WTC11 (cell line): ENCODE measurements around the gene BMPER. TPM values are rescaled to one million over a fixed set of nuclear protein-coding genes. Genes with fewer than 3 reads are reported as not detected.

Experiments used
- ATAC-seq: fragments of 200-7000 bp; cut with Tn5 transposase; 2 replicates; pipeline ENCODE4 v1.10.0; 2021; ENCODE audit warnings: mild to moderate bottlenecking, moderate library complexity
- CTCF ChIA-PET: fragments of 300-600 bp; sonication (Branson Sonifier 250); formaldehyde crosslinking; loops from one replicate; lab custom pipeline; 2021; ENCODE audit warnings: antibody characterized with exemption; lab: Charles Lee
- POLR2A ChIA-PET: fragments of 350-600 bp; sonication (Branson Sonifier 250); formaldehyde crosslinking; loops from one replicate; lab custom pipeline; 2021; ENCODE audit warnings: antibody characterized with exemption; lab: Charles Lee
- DNase-seq: peaks from one replicate; pipeline ENCODE4 v3.0.0; 2021; ENCODE audit warnings: low spot score
- H3K27ac Mint-ChIP-seq: 2 replicates; pipeline ENCODE4 v1.8.0; 2021; ENCODE audit warnings: mixed read lengths
- H3K27me3 Mint-ChIP-seq: 2 replicates; pipeline ENCODE4 v1.8.0; 2021; ENCODE audit warnings: low read depth, mild to moderate bottlenecking, moderate library complexity, mixed read lengths
- H3K36me3 Mint-ChIP-seq: 2 replicates; pipeline ENCODE4 v1.8.0; 2021; ENCODE audit warnings: mixed read lengths
- H3K4me1 Mint-ChIP-seq: 2 replicates; pipeline ENCODE4 v1.8.0; 2022; ENCODE audit warnings: mixed read lengths
- H3K4me3 Mint-ChIP-seq: 2 replicates; pipeline ENCODE4 v1.8.0; 2021; ENCODE audit warnings: mild to moderate bottlenecking, moderate library complexity, mixed read lengths
- H3K9me3 Mint-ChIP-seq: 2 replicates; pipeline ENCODE4 v1.8.0; 2021; ENCODE audit warnings: mixed read lengths
- CBFB ChIP-seq: sonication (generic); formaldehyde crosslinking; IDR thresholded peaks from 2 replicates; pipeline ENCODE4 v1.8.1; 2022; ENCODE audit warnings: mild to moderate bottlenecking, low read depth, missing genetic modification reagents
- EMX1 ChIP-seq: fragments of 250-450 bp; sonication (Bioruptor Pico); IDR thresholded peaks from 2 replicates; pipeline ENCODE4 v1.8.0; 2021; ENCODE audit warnings: mild to moderate bottlenecking
- FOXJ3 ChIP-seq: sonication (generic); formaldehyde crosslinking; IDR thresholded peaks from 2 replicates; pipeline ENCODE4 v1.9.0; 2021; ENCODE audit warnings: missing genetic modification reagents, mild to moderate bottlenecking, borderline replicate concordance
- GRHL2 ChIP-seq: fragments of 250-450 bp; sonication (Bioruptor Pico); IDR thresholded peaks from 2 replicates; pipeline ENCODE4 v1.8.0; 2022; ENCODE audit warnings: mild to moderate bottlenecking, moderate library complexity; ENCODE audit not compliant: insufficient replicate concordance, severe bottlenecking
- KAT7 ChIP-seq: sonication (generic); formaldehyde crosslinking; IDR thresholded peaks from 2 replicates; pipeline ENCODE4 v1.8.1; 2023; ENCODE audit warnings: missing genetic modification reagents, mild to moderate bottlenecking, borderline replicate concordance
- PRRX2 ChIP-seq: fragments of 250-450 bp; sonication (Bioruptor Pico); IDR thresholded peaks from 2 replicates; pipeline ENCODE4 v1.8.0; 2021; ENCODE audit warnings: mild to moderate bottlenecking
- RELA ChIP-seq: sonication (generic); formaldehyde crosslinking; IDR thresholded peaks from 2 replicates; pipeline ENCODE4 v1.8.1; 2022; ENCODE audit warnings: missing genetic modification reagents, mild to moderate bottlenecking, borderline replicate concordance
- SMAD3 ChIP-seq: sonication (generic); formaldehyde crosslinking; IDR thresholded peaks from 2 replicates; pipeline ENCODE4 v1.8.0; 2022; ENCODE audit warnings: missing genetic modification reagents, mild to moderate bottlenecking, borderline replicate concordance
- TEAD4 ChIP-seq: sonication (generic); formaldehyde crosslinking; IDR thresholded peaks from 2 replicates; pipeline ENCODE4 v1.8.0; 2022; ENCODE audit warnings: mild to moderate bottlenecking, missing genetic modification reagents
- ZNF138 ChIP-seq: sonication (generic); formaldehyde crosslinking; conservative IDR thresholded peaks from 2 replicates; pipeline ENCODE4 v1.8.1; 2022; ENCODE audit warnings: mild to moderate bottlenecking, moderate library complexity, missing genetic modification reagents
- ZNF219 ChIP-seq: sonication (generic); formaldehyde crosslinking; IDR thresholded peaks from 2 replicates; pipeline ENCODE4 v1.8.0; 2023; ENCODE audit warnings: missing genetic modification reagents, mild to moderate bottlenecking, borderline replicate concordance
- ZNF317 ChIP-seq: sonication (generic); formaldehyde crosslinking; IDR thresholded peaks from 2 replicates; pipeline ENCODE4 v1.8.1; 2023; ENCODE audit warnings: low read depth, mild to moderate bottlenecking, moderate library complexity, missing genetic modification reagents, borderline replicate concordance
- total RNA-seq: library from RNA; stranded (reverse); gene quantifications from 3 replicates; pipeline ENCODE4 v1.2.3, GENCODE V29; 2021
- TF ChIP-seq, protein P1 (sequence below): sonication (generic); formaldehyde crosslinking; IDR thresholded peaks from 2 replicates; pipeline ENCODE4 v1.8.1; 2023; ENCODE audit warnings: mild to moderate bottlenecking, missing genetic modification reagents, moderate library complexity
- TF ChIP-seq, protein P2 (sequence below): fragments of 200-600 bp; IDR thresholded peaks from 2 replicates; pipeline ENCODE4 v1.8.0; 2022; ENCODE audit warnings: antibody characterized with exemption
- TF ChIP-seq, protein P3 (sequence below): sonication (generic); formaldehyde crosslinking; IDR thresholded peaks from 2 replicates; pipeline ENCODE4 v1.8.1; 2022; ENCODE audit warnings: mild to moderate bottlenecking, missing genetic modification reagents, moderate library complexity, borderline replicate concordance
- TF ChIP-seq, protein P4 (sequence below): sonication (generic); formaldehyde crosslinking; IDR thresholded peaks from 2 replicates; pipeline ENCODE4 v1.8.1; 2023; ENCODE audit warnings: mild to moderate bottlenecking, moderate library complexity, missing genetic modification reagents
- TF ChIP-seq, protein P5 (sequence below): sonication (generic); formaldehyde crosslinking; IDR thresholded peaks from 2 replicates; pipeline ENCODE4 v1.8.0; 2023; ENCODE audit warnings: missing genetic modification reagents, mild to moderate bottlenecking, borderline replicate concordance
- TF ChIP-seq, protein P6 (sequence below): sonication (generic); formaldehyde crosslinking; IDR thresholded peaks from 2 replicates; pipeline ENCODE4 v1.8.0; 2023; ENCODE audit warnings: missing genetic modification reagents
- TF ChIP-seq, protein P7 (sequence below): sonication (generic); formaldehyde crosslinking; conservative IDR thresholded peaks from 2 replicates; pipeline ENCODE4 v1.8.1; 2022; ENCODE audit warnings: mild to moderate bottlenecking, missing genetic modification reagents
- TF ChIP-seq, protein P8 (sequence below): fragments of 250-450 bp; sonication (Bioruptor Pico); IDR thresholded peaks from 2 replicates; pipeline ENCODE4 v1.9.0; 2021; ENCODE audit warnings: mild to moderate bottlenecking

Gene BMPER
- total RNA-seq, 1 experiment from 2014 or later: 1.9 TPM

DNA sequence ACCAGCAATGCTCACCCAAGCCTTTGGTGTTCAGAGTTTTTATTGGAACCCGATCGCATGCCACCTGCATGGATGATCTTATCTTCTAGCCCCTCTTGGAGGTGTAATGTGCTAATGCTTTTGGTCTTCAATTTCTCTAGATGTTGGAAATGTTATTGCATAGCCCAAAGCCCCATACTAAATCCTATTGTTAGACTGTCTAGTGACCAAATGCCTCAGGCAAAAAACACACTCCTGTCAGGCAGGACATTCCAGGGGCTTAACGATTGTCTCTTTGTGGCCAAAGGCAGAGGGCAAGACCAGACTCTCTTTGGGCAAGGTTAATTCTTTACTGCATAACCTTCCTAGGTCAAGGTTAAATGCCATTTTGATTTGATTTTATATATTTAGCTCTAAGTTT lies 187.9 kb downstream of the BMPER start:
- CTCF ChIA-PET: interaction anchor here (1.2 kb wide), 1 partner anchor 503 kb away, joined by 5 read pairs; no protein-coding TSS in a partner anchor
- no peak for TF ChIP-seq GRHL2 (CRISPR knock-in tag)
- TF ChIP-seq, protein P1, sequence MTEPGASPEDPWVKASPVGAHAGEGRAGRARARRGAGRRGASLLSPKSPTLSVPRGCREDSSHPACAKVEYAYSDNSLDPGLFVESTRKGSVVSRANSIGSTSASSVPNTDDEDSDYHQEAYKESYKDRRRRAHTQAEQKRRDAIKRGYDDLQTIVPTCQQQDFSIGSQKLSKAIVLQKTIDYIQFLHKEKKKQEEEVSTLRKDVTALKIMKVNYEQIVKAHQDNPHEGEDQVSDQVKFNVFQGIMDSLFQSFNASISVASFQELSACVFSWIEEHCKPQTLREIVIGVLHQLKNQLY (CRISPR knock-in tag): no peak
- no peak for TF ChIP-seq KAT7 (CRISPR knock-in tag)
- TF ChIP-seq, protein P2, sequence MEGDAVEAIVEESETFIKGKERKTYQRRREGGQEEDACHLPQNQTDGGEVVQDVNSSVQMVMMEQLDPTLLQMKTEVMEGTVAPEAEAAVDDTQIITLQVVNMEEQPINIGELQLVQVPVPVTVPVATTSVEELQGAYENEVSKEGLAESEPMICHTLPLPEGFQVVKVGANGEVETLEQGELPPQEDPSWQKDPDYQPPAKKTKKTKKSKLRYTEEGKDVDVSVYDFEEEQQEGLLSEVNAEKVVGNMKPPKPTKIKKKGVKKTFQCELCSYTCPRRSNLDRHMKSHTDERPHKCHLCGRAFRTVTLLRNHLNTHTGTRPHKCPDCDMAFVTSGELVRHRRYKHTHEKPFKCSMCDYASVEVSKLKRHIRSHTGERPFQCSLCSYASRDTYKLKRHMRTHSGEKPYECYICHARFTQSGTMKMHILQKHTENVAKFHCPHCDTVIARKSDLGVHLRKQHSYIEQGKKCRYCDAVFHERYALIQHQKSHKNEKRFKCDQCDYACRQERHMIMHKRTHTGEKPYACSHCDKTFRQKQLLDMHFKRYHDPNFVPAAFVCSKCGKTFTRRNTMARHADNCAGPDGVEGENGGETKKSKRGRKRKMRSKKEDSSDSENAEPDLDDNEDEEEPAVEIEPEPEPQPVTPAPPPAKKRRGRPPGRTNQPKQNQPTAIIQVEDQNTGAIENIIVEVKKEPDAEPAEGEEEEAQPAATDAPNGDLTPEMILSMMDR: no peak
- TF ChIP-seq ZNF219: no peak
- TF ChIP-seq RELA (CRISPR knock-in tag): no peak
- TF ChIP-seq EMX1: no peak
- no peak for TF ChIP-seq FOXJ3 (CRISPR knock-in tag)
- TF ChIP-seq, protein P3, sequence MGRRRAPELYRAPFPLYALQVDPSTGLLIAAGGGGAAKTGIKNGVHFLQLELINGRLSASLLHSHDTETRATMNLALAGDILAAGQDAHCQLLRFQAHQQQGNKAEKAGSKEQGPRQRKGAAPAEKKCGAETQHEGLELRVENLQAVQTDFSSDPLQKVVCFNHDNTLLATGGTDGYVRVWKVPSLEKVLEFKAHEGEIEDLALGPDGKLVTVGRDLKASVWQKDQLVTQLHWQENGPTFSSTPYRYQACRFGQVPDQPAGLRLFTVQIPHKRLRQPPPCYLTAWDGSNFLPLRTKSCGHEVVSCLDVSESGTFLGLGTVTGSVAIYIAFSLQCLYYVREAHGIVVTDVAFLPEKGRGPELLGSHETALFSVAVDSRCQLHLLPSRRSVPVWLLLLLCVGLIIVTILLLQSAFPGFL (CRISPR knock-in tag): no peak
- peaks cover 7% of the 10 kb centered on the region; the same call in 1 of the 2 replicates for H3K36me3 Mint-ChIP-seq
- H3K9me3 Mint-ChIP-seq: peaks cover 19% of the 10 kb centered on the region
- H3K27me3 Mint-ChIP-seq: no peaks in the 10 kb centered on the region
- POLR2A ChIA-PET: interaction anchor here (0.5 kb wide), 1 partner anchor 160 kb away, joined by 5 read pairs; no protein-coding TSS in a partner anchor
- H3K4me3 Mint-ChIP-seq: no peak overlapping the region
- H3K4me1 Mint-ChIP-seq: peaks cover 4% of the 10 kb centered on the region
- no peak for DNase-seq
- no peak for ATAC-seq
- H3K27ac Mint-ChIP-seq: no peak overlapping the region

DNA sequence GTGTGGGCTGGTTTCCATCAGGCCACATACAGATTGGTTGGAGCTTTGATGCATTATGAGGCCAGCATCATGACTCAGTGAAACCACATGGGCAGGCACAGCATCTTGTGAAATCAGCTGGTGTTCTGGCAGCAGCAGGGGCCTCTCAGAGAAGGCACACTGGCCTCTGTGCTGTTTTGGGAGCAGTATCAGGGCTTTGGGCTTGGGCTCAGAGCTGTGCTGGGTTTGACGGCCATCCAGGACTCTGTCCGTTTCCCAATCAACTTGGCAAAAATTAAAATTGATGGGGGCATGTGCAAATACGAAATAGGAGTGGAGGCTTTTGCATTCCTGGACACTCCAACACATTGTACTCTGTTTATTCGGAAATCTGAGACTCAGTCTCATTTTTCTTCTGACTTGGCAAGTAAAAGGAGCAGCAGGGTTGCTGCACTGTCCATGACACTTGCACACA lies 190.9 kb downstream of the BMPER start:
- ChIA-PET CTCF (interaction anchor here (0.9 to 2.0 kb wide), 2 partner anchors 114 to 225 kb away, joined by 3 to 5 read pairs; no protein-coding TSS in a partner anchor), POLR2A (no interaction called here)
- Mint-ChIP-seq H3K9me3 (peaks cover 19% of the 10 kb centered on the region), H3K27me3 (no peaks in the 10 kb centered on the region), H3K4me3 (no peak overlapping the region), H3K27ac (no peak overlapping the region), H3K36me3 (peaks cover 7% of the 10 kb centered on the region; the same call in 1 of the 2 replicates), H3K4me1 (peaks cover 4% of the 10 kb centered on the region)
- DNase-seq (no peak), ATAC-seq (no peak)
- TF ChIP-seq SMAD3 (CRISPR knock-in tag) (no peak), ZNF138 (CRISPR knock-in tag) (no peak), PRRX2 (no peak), CBFB (CRISPR knock-in tag) (no peak), TEAD4 (CRISPR knock-in tag) (no peak), ZNF317 (CRISPR knock-in tag) (no peak)
- TF ChIP-seq, protein P4, sequence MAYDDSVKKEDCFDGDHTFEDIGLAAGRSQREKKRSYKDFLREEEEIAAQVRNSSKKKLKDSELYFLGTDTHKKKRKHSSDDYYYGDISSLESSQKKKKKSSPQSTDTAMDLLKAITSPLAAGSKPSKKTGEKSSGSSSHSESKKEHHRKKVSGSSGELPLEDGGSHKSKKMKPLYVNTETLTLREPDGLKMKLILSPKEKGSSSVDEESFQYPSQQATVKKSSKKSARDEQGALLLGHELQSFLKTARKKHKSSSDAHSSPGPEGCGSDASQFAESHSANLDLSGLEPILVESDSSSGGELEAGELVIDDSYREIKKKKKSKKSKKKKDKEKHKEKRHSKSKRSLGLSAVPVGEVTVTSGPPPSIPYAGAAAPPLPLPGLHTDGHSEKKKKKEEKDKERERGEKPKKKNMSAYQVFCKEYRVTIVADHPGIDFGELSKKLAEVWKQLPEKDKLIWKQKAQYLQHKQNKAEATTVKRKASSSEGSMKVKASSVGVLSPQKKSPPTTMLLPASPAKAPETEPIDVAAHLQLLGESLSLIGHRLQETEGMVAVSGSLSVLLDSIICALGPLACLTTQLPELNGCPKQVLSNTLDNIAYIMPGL: no peak
- TF ChIP-seq, protein P5, sequence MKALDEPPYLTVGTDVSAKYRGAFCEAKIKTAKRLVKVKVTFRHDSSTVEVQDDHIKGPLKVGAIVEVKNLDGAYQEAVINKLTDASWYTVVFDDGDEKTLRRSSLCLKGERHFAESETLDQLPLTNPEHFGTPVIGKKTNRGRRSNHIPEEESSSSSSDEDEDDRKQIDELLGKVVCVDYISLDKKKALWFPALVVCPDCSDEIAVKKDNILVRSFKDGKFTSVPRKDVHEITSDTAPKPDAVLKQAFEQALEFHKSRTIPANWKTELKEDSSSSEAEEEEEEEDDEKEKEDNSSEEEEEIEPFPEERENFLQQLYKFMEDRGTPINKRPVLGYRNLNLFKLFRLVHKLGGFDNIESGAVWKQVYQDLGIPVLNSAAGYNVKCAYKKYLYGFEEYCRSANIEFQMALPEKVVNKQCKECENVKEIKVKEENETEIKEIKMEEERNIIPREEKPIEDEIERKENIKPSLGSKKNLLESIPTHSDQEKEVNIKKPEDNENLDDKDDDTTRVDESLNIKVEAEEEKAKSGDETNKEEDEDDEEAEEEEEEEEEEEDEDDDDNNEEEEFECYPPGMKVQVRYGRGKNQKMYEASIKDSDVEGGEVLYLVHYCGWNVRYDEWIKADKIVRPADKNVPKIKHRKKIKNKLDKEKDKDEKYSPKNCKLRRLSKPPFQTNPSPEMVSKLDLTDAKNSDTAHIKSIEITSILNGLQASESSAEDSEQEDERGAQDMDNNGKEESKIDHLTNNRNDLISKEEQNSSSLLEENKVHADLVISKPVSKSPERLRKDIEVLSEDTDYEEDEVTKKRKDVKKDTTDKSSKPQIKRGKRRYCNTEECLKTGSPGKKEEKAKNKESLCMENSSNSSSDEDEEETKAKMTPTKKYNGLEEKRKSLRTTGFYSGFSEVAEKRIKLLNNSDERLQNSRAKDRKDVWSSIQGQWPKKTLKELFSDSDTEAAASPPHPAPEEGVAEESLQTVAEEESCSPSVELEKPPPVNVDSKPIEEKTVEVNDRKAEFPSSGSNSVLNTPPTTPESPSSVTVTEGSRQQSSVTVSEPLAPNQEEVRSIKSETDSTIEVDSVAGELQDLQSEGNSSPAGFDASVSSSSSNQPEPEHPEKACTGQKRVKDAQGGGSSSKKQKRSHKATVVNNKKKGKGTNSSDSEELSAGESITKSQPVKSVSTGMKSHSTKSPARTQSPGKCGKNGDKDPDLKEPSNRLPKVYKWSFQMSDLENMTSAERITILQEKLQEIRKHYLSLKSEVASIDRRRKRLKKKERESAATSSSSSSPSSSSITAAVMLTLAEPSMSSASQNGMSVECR: no peak
- TF ChIP-seq, protein P6, sequence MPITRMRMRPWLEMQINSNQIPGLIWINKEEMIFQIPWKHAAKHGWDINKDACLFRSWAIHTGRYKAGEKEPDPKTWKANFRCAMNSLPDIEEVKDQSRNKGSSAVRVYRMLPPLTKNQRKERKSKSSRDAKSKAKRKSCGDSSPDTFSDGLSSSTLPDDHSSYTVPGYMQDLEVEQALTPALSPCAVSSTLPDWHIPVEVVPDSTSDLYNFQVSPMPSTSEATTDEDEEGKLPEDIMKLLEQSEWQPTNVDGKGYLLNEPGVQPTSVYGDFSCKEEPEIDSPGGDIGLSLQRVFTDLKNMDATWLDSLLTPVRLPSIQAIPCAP (CRISPR knock-in tag): no peak
- TF ChIP-seq, protein P7, sequence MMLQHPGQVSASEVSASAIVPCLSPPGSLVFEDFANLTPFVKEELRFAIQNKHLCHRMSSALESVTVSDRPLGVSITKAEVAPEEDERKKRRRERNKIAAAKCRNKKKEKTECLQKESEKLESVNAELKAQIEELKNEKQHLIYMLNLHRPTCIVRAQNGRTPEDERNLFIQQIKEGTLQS: no peak
- TF ChIP-seq, protein P8, sequence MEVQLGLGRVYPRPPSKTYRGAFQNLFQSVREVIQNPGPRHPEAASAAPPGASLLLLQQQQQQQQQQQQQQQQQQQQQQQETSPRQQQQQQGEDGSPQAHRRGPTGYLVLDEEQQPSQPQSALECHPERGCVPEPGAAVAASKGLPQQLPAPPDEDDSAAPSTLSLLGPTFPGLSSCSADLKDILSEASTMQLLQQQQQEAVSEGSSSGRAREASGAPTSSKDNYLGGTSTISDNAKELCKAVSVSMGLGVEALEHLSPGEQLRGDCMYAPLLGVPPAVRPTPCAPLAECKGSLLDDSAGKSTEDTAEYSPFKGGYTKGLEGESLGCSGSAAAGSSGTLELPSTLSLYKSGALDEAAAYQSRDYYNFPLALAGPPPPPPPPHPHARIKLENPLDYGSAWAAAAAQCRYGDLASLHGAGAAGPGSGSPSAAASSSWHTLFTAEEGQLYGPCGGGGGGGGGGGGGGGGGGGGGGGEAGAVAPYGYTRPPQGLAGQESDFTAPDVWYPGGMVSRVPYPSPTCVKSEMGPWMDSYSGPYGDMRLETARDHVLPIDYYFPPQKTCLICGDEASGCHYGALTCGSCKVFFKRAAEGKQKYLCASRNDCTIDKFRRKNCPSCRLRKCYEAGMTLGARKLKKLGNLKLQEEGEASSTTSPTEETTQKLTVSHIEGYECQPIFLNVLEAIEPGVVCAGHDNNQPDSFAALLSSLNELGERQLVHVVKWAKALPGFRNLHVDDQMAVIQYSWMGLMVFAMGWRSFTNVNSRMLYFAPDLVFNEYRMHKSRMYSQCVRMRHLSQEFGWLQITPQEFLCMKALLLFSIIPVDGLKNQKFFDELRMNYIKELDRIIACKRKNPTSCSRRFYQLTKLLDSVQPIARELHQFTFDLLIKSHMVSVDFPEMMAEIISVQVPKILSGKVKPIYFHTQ: no peak
